ENCODE measurements around the gene SLC39A11. TPM values are rescaled to one million over a fixed set of nuclear protein-coding genes. Genes with fewer than 3 reads are reported as not detected.

SLC39A11 gene
- total RNA-seq, 1 experiment from 2014 or later = 57.1 TPM

DNA sequence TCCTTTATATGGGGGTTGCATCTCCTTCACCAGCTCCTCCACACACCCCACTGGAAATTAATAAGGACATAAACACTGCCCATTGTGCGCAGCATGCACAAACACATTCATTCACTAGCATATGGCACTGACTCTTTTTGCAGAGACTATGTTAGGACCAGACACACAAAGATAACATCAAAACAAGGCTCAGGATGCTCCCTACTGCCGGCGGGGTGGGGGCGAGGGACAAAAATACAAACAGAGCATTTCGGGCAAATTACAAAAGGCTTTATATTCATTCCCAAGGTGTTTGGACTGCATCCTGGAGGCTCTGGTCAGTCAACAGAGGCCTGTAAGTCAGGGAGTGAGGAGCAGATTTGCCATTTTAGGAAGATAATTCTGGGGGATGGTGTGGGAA is 299.7 kb downstream of the SLC39A11 start:
- Histone ChIP-seq H3K79me2 (ENCODE audit: low read depth) (no peaks in the 10 kb centered on the region), H3K9me3 (ENCODE audit: insufficient read depth, low read depth) (peaks cover 6% of the 10 kb centered on the region; the same call in 1 of the 2 replicates), H3K4me2 (no peak overlapping the region), H3F3A (ENCODE audit: insufficient read depth, low read depth) (no peaks in the 10 kb centered on the region), H4K20me1 (ENCODE audit: insufficient read depth) (no peaks in the 10 kb centered on the region), H3K9me2 (ENCODE audit: insufficient read depth) (no peaks in the 10 kb centered on the region), H3K4me1 (replicated peaks; ENCODE audit: insufficient read depth) (no peaks in the 10 kb centered on the region), H3K27ac (no peak overlapping the region), H3K36me3 (ENCODE audit: low read depth) (no peaks in the 10 kb centered on the region), H3K4me3 (no peak overlapping the region), H2AFZ (no peak overlapping the region), H3K27me3 (ENCODE audit: insufficient read depth, low read depth) (no peaks in the 10 kb centered on the region)
- BruUV-seq (replicated peaks) = no TSS peak
- intact Hi-C loops (cut with micrococcal nuclease; ENCODE audit: unreplicated experiment) = no loop called here
- no peak for DNase-seq
- CTCF ChIA-PET = no interaction called here
- TF ChIP-seq EZH2 (IDR thresholded peaks at IDR 0.05; ENCODE audit: low read depth) (no peak), CTCF (conservative IDR thresholded peaks at IDR 0.05) (no peak)
- POLR2A ChIA-PET (ENCODE audit: unreplicated experiment) = no interaction called here

- no peak overlapping the region for H3K4me2 ChIP-seq
- intact Hi-C loops (cut with micrococcal nuclease; ENCODE audit: unreplicated experiment) = no loop called here
Measured at GRCh38 chr17:72790190-72790589, 302.3 kb downstream of the SLC39A11 start.

GRCh38 chr17:72789711-72790110 is 302.8 kb downstream of the SLC39A11 start:
- Histone ChIP-seq H3K36me3 (ENCODE audit: low read depth) (no peaks in the 10 kb centered on the region), H3K27me3 (ENCODE audit: insufficient read depth, low read depth) (no peaks in the 10 kb centered on the region), H2AFZ (no peak overlapping the region), H3K4me2 (no peak overlapping the region), H3K9me3 (ENCODE audit: insufficient read depth, low read depth) (peaks cover 4% of the 10 kb centered on the region; the same call in 1 of the 2 replicates), H3K4me1 (replicated peaks; ENCODE audit: insufficient read depth) (no peaks in the 10 kb centered on the region), H3K9me2 (ENCODE audit: insufficient read depth) (no peaks in the 10 kb centered on the region), H3K27ac (no peak overlapping the region), H3F3A (ENCODE audit: insufficient read depth, low read depth) (no peaks in the 10 kb centered on the region), H3K4me3 (no peak overlapping the region), H3K79me2 (ENCODE audit: low read depth) (no peaks in the 10 kb centered on the region), H4K20me1 (ENCODE audit: insufficient read depth) (no peaks in the 10 kb centered on the region)
- BruUV-seq (replicated peaks) = no TSS peak
- TF ChIP-seq CTCF (conservative IDR thresholded peaks at IDR 0.05) (no peak), EZH2 (IDR thresholded peaks at IDR 0.05; ENCODE audit: low read depth) (no peak)
- ChIA-PET CTCF (no interaction called here), POLR2A (ENCODE audit: unreplicated experiment) (no interaction called here)
- intact Hi-C loops (cut with micrococcal nuclease; ENCODE audit: unreplicated experiment) = no loop called here
- DNase-seq = no peak

More at GRCh38 chr17:72790190-72790589, 302.3 kb downstream of the SLC39A11 start:
- no TSS peak for BruUV-seq (replicated peaks)
- Histone ChIP-seq H3K27ac (no peak overlapping the region), H3K27me3 (ENCODE audit: insufficient read depth, low read depth) (no peaks in the 10 kb centered on the region), H3F3A (ENCODE audit: insufficient read depth, low read depth) (no peaks in the 10 kb centered on the region), H3K4me3 (no peak overlapping the region), H3K4me1 (replicated peaks; ENCODE audit: insufficient read depth) (no peaks in the 10 kb centered on the region), H3K9me3 (ENCODE audit: insufficient read depth, low read depth) (peaks cover 6% of the 10 kb centered on the region; the same call in 1 of the 2 replicates), H4K20me1 (ENCODE audit: insufficient read depth) (no peaks in the 10 kb centered on the region), H2AFZ (no peak overlapping the region), H3K9me2 (ENCODE audit: insufficient read depth) (no peaks in the 10 kb centered on the region), H3K36me3 (ENCODE audit: low read depth) (no peaks in the 10 kb centered on the region), H3K79me2 (ENCODE audit: low read depth) (no peaks in the 10 kb centered on the region)
- no peak for DNase-seq
- POLR2A ChIA-PET (ENCODE audit: unreplicated experiment) = no interaction called here
- CTCF ChIA-PET = no interaction called here
- no peak for TF ChIP-seq EZH2 (IDR thresholded peaks at IDR 0.05; ENCODE audit: low read depth)
- TF ChIP-seq CTCF (conservative IDR thresholded peaks at IDR 0.05) = no peak

Data from PC-9 (cell line).